Inflammatory macrophage treated with lipopolysaccharide for 4 hours (primary cell): ENCODE results near the gene SYT11.
"Not testable (repeated sequence)": the region's sequence is repeated elsewhere in the genome, so short reads cannot be mapped to it uniquely, and the experiment has no call there.

Source experiments
- DNase-seq: peaks from one replicate; pipeline ENCODE4 v3.0.0-alpha.2; 2020

SYT11 gene

DNA sequence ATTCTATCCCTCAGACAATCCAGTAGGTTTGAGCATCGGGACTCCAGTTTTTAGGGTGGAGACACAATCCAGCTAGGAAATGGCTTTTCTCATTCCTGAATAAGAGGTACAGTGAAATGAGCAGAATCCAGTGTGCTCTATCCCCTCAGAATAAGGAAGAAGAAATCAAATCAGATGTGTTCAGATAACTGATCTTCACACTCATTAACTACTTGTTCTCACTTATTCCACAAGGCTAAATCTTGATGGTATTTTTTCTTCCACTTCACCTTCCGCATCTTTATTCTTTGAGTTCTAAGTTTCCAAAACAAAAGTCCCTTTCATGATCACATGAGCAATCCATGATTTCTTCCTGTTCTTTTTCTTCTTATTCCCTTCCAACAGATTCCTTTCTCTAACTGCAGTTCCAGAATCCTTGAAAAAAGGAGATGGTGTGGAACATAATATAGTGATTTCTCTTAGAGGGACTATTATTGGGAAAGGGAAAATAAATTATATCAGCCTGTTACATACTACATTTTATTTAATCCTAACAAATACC lies 1.7 kb downstream of the SYT11 start:
- DNase-seq: no peak

GRCh38 chr1:155861896-155862295 lies 2.5 kb downstream of the SYT11 start:
- DNase-seq: no peak

GRCh38 chr1:155864393-155864792 lies 5.0 kb downstream of the SYT11 start:
- no peak for DNase-seq

- no peak for DNase-seq
Measured at GRCh38 chr1:155867766-155868165, 8.4 kb downstream of the SYT11 start.

DNA sequence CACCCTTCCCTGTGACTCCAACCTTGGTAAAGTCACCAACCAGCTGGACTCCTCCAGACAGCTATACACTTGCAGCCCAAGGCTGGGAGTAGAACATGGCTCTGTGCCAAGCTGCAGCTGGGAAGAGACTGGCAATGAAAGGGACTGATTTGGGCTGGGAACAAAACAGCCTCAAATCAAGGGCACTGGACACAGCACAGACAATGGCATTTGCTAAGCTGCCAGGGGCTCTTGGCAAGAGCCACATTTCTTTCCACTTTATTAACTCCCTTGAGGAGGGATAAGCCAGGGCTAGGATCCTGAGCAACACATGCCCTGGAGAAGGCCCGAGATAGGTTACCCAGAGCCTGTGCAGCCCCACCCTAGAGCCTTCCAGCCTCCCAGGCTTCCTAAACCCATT lies 12.0 kb downstream of the SYT11 start:
- DNase-seq: no peak

DNA sequence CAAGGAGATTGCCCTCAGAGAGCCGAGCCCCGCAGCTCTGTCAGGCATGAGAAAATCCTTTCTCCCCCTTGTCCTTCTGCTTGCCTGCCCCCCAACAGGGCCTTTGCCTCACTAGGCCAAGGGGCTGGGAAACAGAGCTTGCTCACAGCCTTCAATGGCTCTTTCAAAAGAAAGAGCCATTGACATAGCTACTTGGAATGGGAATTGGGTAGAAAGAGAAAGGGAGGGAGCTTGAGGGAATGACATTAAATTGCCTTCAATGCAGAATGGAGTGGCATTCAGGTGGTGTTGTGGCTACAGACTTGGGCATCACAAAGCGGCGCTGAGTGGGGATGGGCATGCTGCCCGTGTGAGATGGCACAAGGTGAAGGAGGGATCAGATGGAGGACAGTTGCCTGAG lies 13.2 kb downstream of the SYT11 start:
- no peak for DNase-seq

DNA sequence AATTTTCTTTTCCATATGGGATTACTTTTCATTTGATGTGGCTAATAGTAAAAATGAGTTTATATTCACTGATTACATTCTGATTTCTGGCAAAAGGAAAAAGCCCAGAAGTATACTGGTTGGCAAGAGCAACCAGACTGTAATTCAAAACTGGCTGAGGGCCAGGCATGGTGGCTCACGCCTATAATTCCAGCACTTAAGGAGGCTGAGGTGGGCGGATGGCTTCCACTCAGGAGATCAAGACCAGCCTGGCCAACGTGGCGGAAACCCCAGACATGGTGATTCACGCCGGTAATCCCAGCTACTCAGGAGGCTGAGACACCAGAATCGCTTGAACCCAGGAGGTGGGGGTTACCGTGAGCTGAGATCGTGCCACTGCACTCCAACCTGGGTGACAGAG lies 14.5 kb downstream of the SYT11 start:
- no peak for DNase-seq

- no peak for DNase-seq
Measured at GRCh38 chr1:155877945-155878344, 18.6 kb downstream of the SYT11 start.

- DNase-seq: no peak
Measured at GRCh38 chr1:155880251-155880650, 20.9 kb downstream of the SYT11 start.

GRCh38 chr1:155880950-155881349 lies 21.6 kb downstream of the SYT11 start:
- no peak for DNase-seq

DNA sequence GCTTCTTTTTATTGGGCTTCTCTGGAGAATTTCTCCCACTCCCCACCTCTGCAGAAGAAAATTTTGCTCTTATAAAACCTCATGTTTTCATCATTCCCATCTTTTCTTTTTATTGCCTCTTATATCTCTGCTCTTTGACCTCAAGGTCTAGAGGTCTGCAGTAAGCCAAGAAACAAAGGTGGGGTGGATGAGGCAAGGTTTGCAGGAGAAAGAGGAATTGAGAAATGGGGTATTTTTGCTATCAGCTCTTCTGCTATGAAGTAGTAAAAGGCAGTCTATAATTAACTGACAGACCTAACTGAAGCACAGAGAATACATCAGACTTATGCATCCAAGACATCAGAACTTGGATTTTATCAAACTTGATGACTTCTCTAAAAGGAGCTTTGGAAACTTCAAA lies 22.9 kb downstream of the SYT11 start:
- no peak for DNase-seq

GRCh38 chr1:155882766-155883165 lies 23.4 kb downstream of the SYT11 start:
- DNase-seq: no peak

DNA sequence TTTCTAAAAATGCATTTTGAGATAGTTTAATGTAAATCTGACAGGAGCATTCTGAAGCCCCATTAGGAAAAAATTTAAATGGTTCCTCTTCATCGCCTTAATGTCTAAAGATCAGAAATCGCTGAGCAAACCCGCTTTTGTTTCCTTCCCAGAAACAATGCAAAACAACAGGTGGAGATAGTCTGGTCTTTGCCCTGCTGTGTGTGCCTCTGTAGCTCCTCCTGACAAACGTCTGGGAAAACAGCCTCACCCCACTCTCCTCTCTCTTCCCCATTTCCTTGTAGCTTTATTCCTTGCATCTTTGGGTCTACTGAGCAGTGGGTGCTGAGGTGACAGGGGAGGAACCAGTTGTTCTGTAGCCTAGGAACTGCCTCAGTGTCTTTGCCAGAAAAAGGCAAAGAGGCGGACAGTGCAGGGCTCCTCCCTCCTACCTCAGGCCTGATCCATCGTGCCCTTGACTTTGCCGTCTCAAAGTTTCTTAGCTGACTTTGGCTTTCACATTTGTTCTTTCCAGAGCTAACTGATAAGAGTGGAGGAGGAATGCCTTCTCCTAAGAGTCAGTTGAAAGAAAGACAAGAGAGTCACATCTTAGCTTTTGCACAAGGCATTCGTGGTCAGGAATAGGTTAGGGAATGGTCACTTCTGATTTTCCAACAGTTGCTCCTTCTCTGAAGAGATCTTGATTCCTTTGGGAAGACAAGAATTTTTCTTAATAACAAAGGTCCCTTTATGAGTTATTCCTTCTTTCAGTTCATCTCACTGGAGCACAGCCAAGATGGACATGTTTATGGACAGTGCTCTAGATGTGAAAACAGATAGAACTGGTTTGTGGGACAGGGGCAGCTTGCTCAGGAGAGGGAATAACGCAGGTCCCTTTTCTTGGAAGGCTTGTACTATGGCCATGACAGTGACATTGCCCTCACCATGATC lies 24.9 kb downstream of the SYT11 start:
- no peak for DNase-seq

DNA sequence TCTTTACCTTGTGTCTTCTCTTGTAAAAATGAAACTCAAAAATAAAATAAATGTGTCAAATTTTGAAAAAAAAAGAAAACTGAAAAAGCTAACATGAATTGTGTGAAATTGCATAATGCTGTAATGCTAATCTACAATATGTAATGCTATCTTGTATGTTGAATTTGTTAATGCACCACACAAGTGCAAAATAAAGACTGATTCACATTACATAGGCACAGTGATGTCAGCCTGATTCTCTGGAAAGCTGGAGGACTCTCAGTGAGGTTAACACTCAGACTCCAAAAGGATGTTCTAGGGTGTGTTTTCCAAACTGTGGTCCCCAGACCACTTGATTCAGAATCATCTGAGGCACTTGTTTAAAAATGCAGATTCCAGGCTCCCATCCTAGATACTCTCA lies 25.6 kb downstream of the SYT11 start:
- no peak for DNase-seq

DNA sequence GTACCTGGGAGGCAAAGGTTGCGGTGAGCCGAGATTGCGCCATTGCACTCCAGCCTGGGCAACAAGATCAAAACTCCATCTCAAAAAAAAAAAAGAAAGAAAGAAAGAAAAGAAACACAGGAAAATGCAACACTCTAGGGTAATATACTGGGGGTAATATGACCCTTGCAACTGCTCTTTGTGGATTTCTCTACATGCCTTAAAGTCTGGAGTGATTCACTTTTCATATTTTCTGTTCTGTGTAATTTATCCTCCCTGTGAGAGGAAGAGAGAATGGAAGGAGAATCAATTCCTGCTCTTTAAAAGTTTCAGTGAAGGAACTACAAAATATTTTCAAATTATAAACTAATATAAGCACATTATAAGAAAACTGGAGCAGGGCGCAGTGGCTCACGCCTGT lies 29.1 kb downstream of the SYT11 start:
- DNase-seq: no peak

DNA sequence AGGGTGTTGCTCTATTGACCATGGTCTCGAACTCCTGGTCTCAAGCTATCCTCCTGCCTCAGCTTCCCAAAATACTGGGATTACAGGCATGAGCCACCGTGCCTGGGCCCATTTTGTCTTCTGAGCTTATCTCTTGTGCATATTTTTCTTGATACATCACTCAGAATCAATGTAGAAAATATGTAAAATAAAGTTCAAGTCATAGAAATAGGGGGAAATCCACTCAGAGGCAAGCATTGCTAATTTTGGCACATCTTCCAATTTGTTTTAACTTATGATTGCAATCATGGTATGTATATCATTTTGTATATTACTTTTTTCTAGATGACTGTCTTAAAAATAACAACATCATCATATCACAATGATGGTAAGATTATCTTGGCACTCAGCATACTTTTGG lies 30.2 kb downstream of the SYT11 start:
- DNase-seq: no peak

GRCh38 chr1:155890251-155890650 lies 30.9 kb downstream of the SYT11 start:
- no peak for DNase-seq

DNA sequence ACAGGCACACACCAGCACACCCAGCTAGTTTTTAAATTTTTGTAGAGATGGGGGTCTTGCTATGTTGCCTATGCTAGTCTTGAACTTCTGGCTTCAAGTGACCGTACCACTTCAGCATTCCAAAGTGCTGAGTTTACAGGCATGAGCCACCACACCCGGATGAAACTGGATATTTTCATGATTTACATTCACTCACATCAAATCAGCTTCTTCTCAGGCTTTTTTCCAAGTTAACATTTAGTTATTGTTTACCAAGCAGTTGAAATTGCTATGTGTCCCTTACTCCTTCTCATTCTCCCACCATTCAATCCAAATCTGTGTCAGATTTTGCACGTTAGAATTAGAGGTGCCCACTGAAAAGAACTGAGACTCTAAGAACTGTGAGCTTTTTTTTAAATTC lies 33.4 kb downstream of the SYT11 start:
- no peak for DNase-seq

- peak; percentile 77 for DNase-seq
Measured at GRCh38 chr1:155893389-155894142, 34.2 kb downstream of the SYT11 start.

DNA sequence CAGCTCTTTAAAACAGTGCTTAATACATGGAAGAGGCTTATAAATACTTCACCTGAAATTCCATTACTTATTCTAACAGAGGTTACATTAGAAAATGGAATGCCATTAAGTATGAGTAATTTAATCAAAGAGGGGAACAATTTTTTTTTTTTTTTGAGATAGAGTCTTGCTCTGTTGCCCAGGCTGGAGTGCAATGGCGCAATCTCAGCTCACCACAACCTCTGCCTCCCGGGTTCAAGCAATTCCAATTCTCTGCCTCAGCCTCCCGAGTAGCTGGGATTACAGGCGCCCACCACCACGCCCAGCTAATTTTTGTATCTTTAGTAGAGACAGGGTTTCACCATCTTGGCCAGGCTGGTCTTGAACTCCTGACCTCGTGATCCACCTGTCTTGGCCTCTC lies 36.2 kb downstream of the SYT11 start:
- DNase-seq: not testable (repeated sequence)

- not testable (repeated sequence) for DNase-seq
Measured at GRCh38 chr1:155896476-155896875, 37.1 kb downstream of the SYT11 start.

- no peak for DNase-seq
Measured at GRCh38 chr1:155897746-155898145, 38.4 kb downstream of the SYT11 start.

GRCh38 chr1:155898888-155899287 lies 39.5 kb downstream of the SYT11 start:
- no peak for DNase-seq

DNA sequence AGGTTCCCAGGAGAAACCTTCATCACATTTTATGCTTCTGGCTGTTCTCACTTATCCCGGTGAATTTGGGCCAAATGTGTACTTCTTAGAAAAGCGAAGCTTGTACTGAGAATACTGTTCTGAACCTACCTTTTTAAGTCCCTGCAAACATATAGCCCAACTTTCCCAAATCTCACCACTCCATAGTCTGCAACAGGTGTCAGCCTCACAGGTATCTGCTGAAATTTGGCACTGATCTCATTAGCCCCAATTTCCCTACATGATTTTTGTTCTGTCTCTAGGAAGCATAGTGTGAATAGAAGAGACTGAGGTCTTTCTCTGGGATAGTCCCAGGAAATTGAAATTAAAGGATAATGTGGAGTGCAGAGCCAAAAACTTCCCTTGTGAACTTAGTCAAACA lies 40.3 kb downstream of the SYT11 start:
- DNase-seq: no peak
